RPMI7951 (cell line): ENCODE data around the gene UCP3. TPM values are rescaled to one million over a fixed set of nuclear protein-coding genes. Genes with fewer than 3 reads are reported as not detected.

ENCODE experiments used
- DNase-seq: peaks from one replicate; pipeline ENCODE4 v3.0.0-alpha.2; 2012; ENCODE audit warnings: low read depth
- total RNA-seq: library from RNA; depleted of rRNA; stranded (reverse); fragments of >200 nt; shearing (Covaris generic); gene quantifications from 2 replicates; pipeline ENCODE4 v1.2.3, GENCODE V29; 2014

Gene UCP3
- total RNA-seq, 1 experiment from 2014 or later = 0.60 TPM

- peak; percentile 69 for DNase-seq
Observed at GRCh38 chr11:74018331-74019005, 9.6 kb upstream of the UCP3 start.

GRCh38 chr11:74017631-74018030 lies 8.7 kb upstream of the UCP3 start:
- no peak for DNase-seq

- no peak for DNase-seq
Observed at GRCh38 chr11:74015919-74016684, 7.2 kb upstream of the UCP3 start.

GRCh38 chr11:74014880-74015279 lies 6.0 kb upstream of the UCP3 start:
- no peak for DNase-seq

GRCh38 chr11:74013141-74013540 lies 4.3 kb upstream of the UCP3 start:
- DNase-seq = no peak

- DNase-seq = no peak
Observed at GRCh38 chr11:74012074-74012809, 3.4 kb upstream of the UCP3 start.

- DNase-seq = no peak
Observed at GRCh38 chr11:74011360-74012073, 2.6 kb upstream of the UCP3 start.

- DNase-seq = no peak
Observed at GRCh38 chr11:74010306-74011300, 1.7 kb upstream of the UCP3 start.

GRCh38 chr11:74009675-74010305 lies 905 bp upstream of the UCP3 start:
- no peak for DNase-seq

- no peak for DNase-seq
Observed at GRCh38 chr11:74009230-74009547, 304 bp upstream of the UCP3 start.

GRCh38 chr11:74007691-74008372 lies 1.1 kb downstream of the UCP3 start:
- no peak for DNase-seq

GRCh38 chr11:74006743-74007304 lies 2.1 kb downstream of the UCP3 start:
- no peak for DNase-seq

- no peak for DNase-seq
Observed at GRCh38 chr11:74005721-74006517, 3.0 kb downstream of the UCP3 start.

- no peak for DNase-seq
Observed at GRCh38 chr11:74004759-74005615, 3.9 kb downstream of the UCP3 start.

GRCh38 chr11:74004046-74004695 lies 4.7 kb downstream of the UCP3 start:
- DNase-seq = no peak

- no peak for DNase-seq
Observed at GRCh38 chr11:74002832-74003231, 6.1 kb downstream of the UCP3 start.

- DNase-seq = no peak
Observed at GRCh38 chr11:74001822-74002286, 7.0 kb downstream of the UCP3 start.
